ENCODE measurements around the gene NUMBL. TPM values are rescaled to one million over a fixed set of nuclear protein-coding genes. Genes with fewer than 3 reads are reported as not detected.

Gene NUMBL
- total RNA-seq, 5 donors from 2014 or later (not counting 1 experiment from before 2014, with no cell fraction given), result 7.1 to 19.0 (median 13.1) TPM

GRCh38 chr19:40702337-40703012 lies 12.0 kb upstream of the NUMBL start:
- Mint-ChIP-seq H3K27ac (no peak overlapping the region), H3K4me1 (peaks cover 0 to 8% (median 0%) of the 10 kb centered on the region in 3 donors), H3K27me3 (no peaks in the 10 kb centered on the region), H3K9me3 (no peaks in the 10 kb centered on the region), H3K4me3 (no peak overlapping the region), H3K36me3 (peaks cover 39% of the 10 kb centered on the region)
- POLR2A ChIA-PET, result no interaction called here
- Histone ChIP-seq H3K36me3 (ENCODE audit: control insufficient read depth in 2 of 2, extremely low read depth in 1 of 2, insufficient read depth in 1 of 2, low read length in 1 of 2) (peaks cover 16 to 48% of the 10 kb centered on the region in 2 donors), H3K4me3 (ENCODE audit: control insufficient read depth in 1 of 2, extremely low read depth in 1 of 2, low read length in 1 of 2) (no peak overlapping the region), H3K27ac (ENCODE audit: low read length) (no peak overlapping the region), H3K27me3 (replicated peaks in 1 of 2; ENCODE audit: control insufficient read depth in 2 of 2, extremely low read depth in 1 of 2, insufficient read depth in 2 of 2, low read length in 1 of 2) (no peaks in the 10 kb centered on the region), H3K9me3 (no peaks in the 10 kb centered on the region), H3K4me1 (ENCODE audit: control insufficient read depth in 1 of 2, extremely low read depth in 1 of 2, insufficient read depth in 2 of 2, low read length in 2 of 2) (no peaks in the 10 kb centered on the region)
- 93% methylated on average over 10 of the region's 18 CpGs for WGBS (ENCODE audit: insufficient coverage)
- no peak for DNase-seq
- no peak for ATAC-seq (replicated peaks in 1 of 4)
- CTCF ChIA-PET, result no interaction called here

GRCh38 chr19:40701758-40702157 lies 11.3 kb upstream of the NUMBL start:
- Histone ChIP-seq H3K27ac (ENCODE audit: low read length) (no peak overlapping the region), H3K9me3 (no peaks in the 10 kb centered on the region), H3K36me3 (ENCODE audit: control insufficient read depth in 2 of 2, extremely low read depth in 1 of 2, insufficient read depth in 1 of 2, low read length in 1 of 2) (peaks cover 16 to 50% of the 10 kb centered on the region in 2 donors), H3K4me1 (ENCODE audit: control insufficient read depth in 1 of 2, extremely low read depth in 1 of 2, insufficient read depth in 2 of 2, low read length in 2 of 2) (no peaks in the 10 kb centered on the region), H3K27me3 (replicated peaks in 1 of 2; ENCODE audit: control insufficient read depth in 2 of 2, extremely low read depth in 1 of 2, insufficient read depth in 2 of 2, low read length in 1 of 2) (no peaks in the 10 kb centered on the region), H3K4me3 (ENCODE audit: control insufficient read depth in 1 of 2, extremely low read depth in 1 of 2, low read length in 1 of 2) (no peak overlapping the region)
- no peak for DNase-seq
- H3K27me3 Mint-ChIP-seq, result no peaks in the 10 kb centered on the region
- ChIA-PET POLR2A (no interaction called here), CTCF (no interaction called here)
- 90% methylated on average over 2 of the region's 6 CpGs for WGBS (ENCODE audit: insufficient coverage)
- H3K36me3 Mint-ChIP-seq, result peaks cover 36% of the 10 kb centered on the region
- H3K27ac Mint-ChIP-seq, result no peak overlapping the region
- H3K4me3 Mint-ChIP-seq, result no peak overlapping the region
- no peak for ATAC-seq (replicated peaks in 1 of 4)
- no peaks in the 10 kb centered on the region for H3K9me3 Mint-ChIP-seq
- peaks cover 0 to 5% (median 0%) of the 10 kb centered on the region in 3 donors for H3K4me1 Mint-ChIP-seq

- POLR2A ChIA-PET, result no interaction called here
- DNase-seq (no peak), ATAC-seq (replicated peaks in 1 of 4) (no peak)
- Histone ChIP-seq H3K27me3 (replicated peaks in 1 of 2; ENCODE audit: control insufficient read depth in 2 of 2, extremely low read depth in 1 of 2, insufficient read depth in 2 of 2, low read length in 1 of 2) (no peaks in the 10 kb centered on the region), H3K4me3 (ENCODE audit: control insufficient read depth in 1 of 2, extremely low read depth in 1 of 2, low read length in 1 of 2) (no peak overlapping the region), H3K9me3 (no peaks in the 10 kb centered on the region), H3K36me3 (ENCODE audit: control insufficient read depth in 2 of 2, extremely low read depth in 1 of 2, insufficient read depth in 1 of 2, low read length in 1 of 2) (peaks cover 15 to 50% of the 10 kb centered on the region in 2 donors), H3K4me1 (ENCODE audit: control insufficient read depth in 1 of 2, extremely low read depth in 1 of 2, insufficient read depth in 2 of 2, low read length in 2 of 2) (no peaks in the 10 kb centered on the region), H3K27ac (ENCODE audit: low read length) (no peak overlapping the region)
- Mint-ChIP-seq H3K36me3 (peaks cover 40% of the 10 kb centered on the region), H3K27me3 (no peaks in the 10 kb centered on the region), H3K27ac (no peak overlapping the region), H3K4me1 (no peaks in the 10 kb centered on the region), H3K9me3 (no peaks in the 10 kb centered on the region), H3K4me3 (no peak overlapping the region)
- 93% methylated on average over 7 of the region's 9 CpGs for WGBS (ENCODE audit: insufficient coverage)
- CTCF ChIA-PET, result no interaction called here
Observed at GRCh38 chr19:40700083-40700482, 9.6 kb upstream of the NUMBL start.

GRCh38 chr19:40697007-40697406 lies 6.6 kb upstream of the NUMBL start:
- no peaks in the 10 kb centered on the region for H3K27me3 Mint-ChIP-seq
- no peak overlapping the region for H3K4me3 Mint-ChIP-seq
- Histone ChIP-seq H3K27me3 (replicated peaks in 1 of 2; ENCODE audit: control insufficient read depth in 2 of 2, extremely low read depth in 1 of 2, insufficient read depth in 2 of 2, low read length in 1 of 2) (no peaks in the 10 kb centered on the region), H3K4me3 (ENCODE audit: control insufficient read depth in 1 of 2, extremely low read depth in 1 of 2, low read length in 1 of 2) (no peak overlapping the region), H3K27ac (ENCODE audit: low read length) (no peak overlapping the region), H3K4me1 (ENCODE audit: control insufficient read depth in 1 of 2, extremely low read depth in 1 of 2, insufficient read depth in 2 of 2, low read length in 2 of 2) (no peaks in the 10 kb centered on the region), H3K36me3 (ENCODE audit: control insufficient read depth in 2 of 2, extremely low read depth in 1 of 2, insufficient read depth in 1 of 2, low read length in 1 of 2) (peaks cover 10 to 30% of the 10 kb centered on the region in 2 donors), H3K9me3 (no peaks in the 10 kb centered on the region)
- H3K4me1 Mint-ChIP-seq, result no peaks in the 10 kb centered on the region
- ChIA-PET POLR2A (no interaction called here), CTCF (interaction anchor here in 1 of 2 donors (0.7 kb wide), 1 partner anchor 1152 kb away, joined by 6 read pairs; no protein-coding TSS in a partner anchor)
- H3K27ac Mint-ChIP-seq, result no peak overlapping the region
- peaks cover 22% of the 10 kb centered on the region for H3K36me3 Mint-ChIP-seq
- no peaks in the 10 kb centered on the region for H3K9me3 Mint-ChIP-seq
- no peak for ATAC-seq (replicated peaks in 1 of 4)
- no peak for DNase-seq
- WGBS (ENCODE audit: insufficient coverage), result no CpG with 5 or more reads among the region's 6 CpGs

DNA sequence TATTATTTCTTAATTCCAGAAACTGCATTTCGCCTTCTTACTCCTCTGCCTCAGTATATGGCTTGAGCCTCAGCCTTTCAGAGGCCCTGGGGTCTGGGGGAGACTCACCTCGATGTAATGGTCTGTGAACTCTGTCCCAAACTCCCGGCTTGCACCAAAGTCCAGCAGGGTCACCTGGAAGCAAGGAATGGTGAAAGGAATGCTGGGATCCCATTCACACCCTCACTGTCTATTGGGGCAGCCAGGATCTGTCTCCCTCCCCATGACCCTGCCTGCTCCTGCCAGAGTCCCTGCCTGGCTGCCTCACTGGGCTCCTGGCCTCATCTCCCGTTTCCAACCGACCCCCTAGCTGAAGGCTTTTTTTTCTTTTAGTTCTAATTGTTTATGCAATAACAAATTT lies 5.4 kb upstream of the NUMBL start:
- Mint-ChIP-seq H3K27ac (no peak overlapping the region), H3K27me3 (no peaks in the 10 kb centered on the region), H3K9me3 (no peaks in the 10 kb centered on the region), H3K36me3 (peaks cover 15% of the 10 kb centered on the region), H3K4me3 (no peak overlapping the region), H3K4me1 (peaks cover 0 to 1% (median under 1%) of the 10 kb centered on the region in 3 donors)
- Histone ChIP-seq H3K36me3 (ENCODE audit: control insufficient read depth in 2 of 2, extremely low read depth in 1 of 2, insufficient read depth in 1 of 2, low read length in 1 of 2) (peaks cover 10 to 24% of the 10 kb centered on the region in 2 donors), H3K27me3 (replicated peaks in 1 of 2; ENCODE audit: control insufficient read depth in 2 of 2, extremely low read depth in 1 of 2, insufficient read depth in 2 of 2, low read length in 1 of 2) (no peaks in the 10 kb centered on the region), H3K4me1 (ENCODE audit: control insufficient read depth in 1 of 2, extremely low read depth in 1 of 2, insufficient read depth in 2 of 2, low read length in 2 of 2) (peaks cover 0 to 7% of the 10 kb centered on the region in 2 experiments), H3K9me3 (no peaks in the 10 kb centered on the region), H3K27ac (ENCODE audit: low read length) (no peak overlapping the region), H3K4me3 (ENCODE audit: control insufficient read depth in 1 of 2, extremely low read depth in 1 of 2, low read length in 1 of 2) (no peak overlapping the region)
- ATAC-seq (replicated peaks in 1 of 4), result no peak
- DNase-seq, result no peak
- ChIA-PET CTCF (interaction anchor here (0.5 to 0.7 kb wide), 2 partner anchors 149 to 435 kb away, joined by 5 read pairs; no protein-coding TSS in a partner anchor), POLR2A (no interaction called here)
- no CpG with 5 or more reads among the region's 5 CpGs for WGBS (ENCODE audit: insufficient coverage)

- ChIA-PET CTCF (no interaction called here), POLR2A (no interaction called here)
- Mint-ChIP-seq H3K27me3 (no peaks in the 10 kb centered on the region), H3K27ac (no peak overlapping the region), H3K36me3 (peaks cover 12% of the 10 kb centered on the region), H3K4me3 (no peak overlapping the region), H3K9me3 (no peaks in the 10 kb centered on the region), H3K4me1 (peaks cover 0 to 4% (median 3%) of the 10 kb centered on the region in 3 donors)
- Histone ChIP-seq H3K4me1 (ENCODE audit: control insufficient read depth in 1 of 2, extremely low read depth in 1 of 2, insufficient read depth in 2 of 2, low read length in 2 of 2) (peaks cover 4 to 23% of the 10 kb centered on the region in 2 experiments), H3K27me3 (replicated peaks in 1 of 2; ENCODE audit: control insufficient read depth in 2 of 2, extremely low read depth in 1 of 2, insufficient read depth in 2 of 2, low read length in 1 of 2) (no peaks in the 10 kb centered on the region), H3K36me3 (ENCODE audit: control insufficient read depth in 2 of 2, extremely low read depth in 1 of 2, insufficient read depth in 1 of 2, low read length in 1 of 2) (peaks cover 10 to 17% of the 10 kb centered on the region in 2 donors), H3K4me3 (ENCODE audit: control insufficient read depth in 1 of 2, extremely low read depth in 1 of 2, low read length in 1 of 2) (no peak overlapping the region), H3K27ac (ENCODE audit: low read length) (no peak overlapping the region), H3K9me3 (no peaks in the 10 kb centered on the region)
- 92% methylated on average over 2 of the region's 4 CpGs for WGBS (ENCODE audit: insufficient coverage)
- ATAC-seq (replicated peaks in 1 of 4) (no peak), DNase-seq (no peak)
Observed at GRCh38 chr19:40693896-40694295, 3.4 kb upstream of the NUMBL start.
